Measurements from ENCODE around the gene LHFPL3. TPM values are rescaled to one million over a fixed set of nuclear protein-coding genes. Genes with fewer than 3 reads are reported as not detected.

Gene LHFPL3
- total and polyA plus RNA-seq, 2 donors (not counting 1 experiment from before 2014, with no cell fraction given) = not detected

DNA sequence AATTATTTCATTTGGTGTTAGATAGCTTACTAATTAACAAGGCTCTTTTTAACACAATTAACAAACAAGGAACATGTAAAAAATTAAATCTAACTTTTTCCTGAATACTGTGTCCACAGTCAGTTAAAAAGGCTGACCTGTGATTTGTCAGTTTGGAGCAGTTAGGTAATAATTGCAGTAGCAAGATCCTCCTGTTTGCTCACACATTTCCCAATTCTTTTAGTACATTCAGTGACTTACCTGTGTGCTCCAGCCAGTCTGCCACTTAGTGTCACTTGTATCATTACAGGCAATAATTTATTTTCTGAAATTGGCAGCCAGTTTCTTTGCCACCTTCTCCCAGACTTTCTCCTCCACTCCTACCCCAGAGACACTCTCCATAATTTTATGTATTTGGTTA lies 66.8 kb downstream of the LHFPL3 start:
- Histone ChIP-seq H3K9me3 (ENCODE audit: control insufficient read depth, insufficient read depth, low read depth, low read length) (no peaks in the 10 kb centered on the region), H3K36me3 (ENCODE audit: control insufficient read depth, insufficient read depth, low read length) (no peaks in the 10 kb centered on the region), H2AFZ (ENCODE audit: low read length) (no peak overlapping the region), H3K79me2 (ENCODE audit: control insufficient read depth, insufficient read depth, low read length) (no peaks in the 10 kb centered on the region), H3K27me3 (ENCODE audit: control insufficient read depth, insufficient read depth, low read length) (no peaks in the 10 kb centered on the region), H3K27ac (ENCODE audit: insufficient read depth, low read length) (no peak overlapping the region), H3K9ac (ENCODE audit: insufficient read depth, low read length) (no peak overlapping the region), H4K20me1 (ENCODE audit: control insufficient read depth, extremely low read depth, insufficient read depth, low read length) (no peaks in the 10 kb centered on the region), H3K4me1 (ENCODE audit: control insufficient read depth, extremely low read depth, insufficient read depth, low read length) (no peaks in the 10 kb centered on the region), H3K4me3 (replicated peaks in 1 of 4; ENCODE audit: control extremely low read depth in 1 of 4, insufficient read depth in 1 of 4, low read depth in 3 of 4, low read length in 4 of 4) (no peak overlapping the region), H3K4me2 (ENCODE audit: extremely low read depth, insufficient read depth, low read length) (no peak overlapping the region)
- DNase-seq (ENCODE audit: low read depth in 2 of 2) = no peak
- no peak for TF ChIP-seq EZH2 (IDR thresholded peaks at IDR 0.05; ENCODE audit: low read length, missing control alignments)
- TF ChIP-seq, protein P1, sequence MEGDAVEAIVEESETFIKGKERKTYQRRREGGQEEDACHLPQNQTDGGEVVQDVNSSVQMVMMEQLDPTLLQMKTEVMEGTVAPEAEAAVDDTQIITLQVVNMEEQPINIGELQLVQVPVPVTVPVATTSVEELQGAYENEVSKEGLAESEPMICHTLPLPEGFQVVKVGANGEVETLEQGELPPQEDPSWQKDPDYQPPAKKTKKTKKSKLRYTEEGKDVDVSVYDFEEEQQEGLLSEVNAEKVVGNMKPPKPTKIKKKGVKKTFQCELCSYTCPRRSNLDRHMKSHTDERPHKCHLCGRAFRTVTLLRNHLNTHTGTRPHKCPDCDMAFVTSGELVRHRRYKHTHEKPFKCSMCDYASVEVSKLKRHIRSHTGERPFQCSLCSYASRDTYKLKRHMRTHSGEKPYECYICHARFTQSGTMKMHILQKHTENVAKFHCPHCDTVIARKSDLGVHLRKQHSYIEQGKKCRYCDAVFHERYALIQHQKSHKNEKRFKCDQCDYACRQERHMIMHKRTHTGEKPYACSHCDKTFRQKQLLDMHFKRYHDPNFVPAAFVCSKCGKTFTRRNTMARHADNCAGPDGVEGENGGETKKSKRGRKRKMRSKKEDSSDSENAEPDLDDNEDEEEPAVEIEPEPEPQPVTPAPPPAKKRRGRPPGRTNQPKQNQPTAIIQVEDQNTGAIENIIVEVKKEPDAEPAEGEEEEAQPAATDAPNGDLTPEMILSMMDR (conservative IDR thresholded peaks at IDR 0.05 in 1 of 2, IDR thresholded peaks at IDR 0.05 in 1 of 2; ENCODE audit: low read depth in 1 of 2, low read length in 2 of 2) = no peak

DNA sequence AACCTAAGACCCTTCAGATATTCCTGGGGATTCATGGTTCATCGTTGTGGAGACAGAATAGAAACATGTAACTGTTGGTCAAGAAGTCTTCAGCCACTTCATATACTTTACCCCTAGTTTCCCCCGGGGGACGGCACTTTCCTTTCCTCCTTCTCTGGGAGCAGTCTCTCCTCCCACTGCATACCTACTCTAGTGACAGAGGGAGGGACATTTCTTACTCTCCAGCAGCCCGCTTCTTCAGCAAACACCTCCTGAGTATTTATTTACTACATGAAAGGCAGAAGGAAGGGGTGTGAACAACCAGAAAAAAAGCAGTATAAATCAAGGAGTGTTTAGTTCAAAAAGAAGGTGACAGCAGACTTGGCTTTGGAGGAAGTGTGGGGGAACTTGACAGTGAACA lies 69.0 kb downstream of the LHFPL3 start:
- Histone ChIP-seq H3K27me3 (ENCODE audit: control insufficient read depth, insufficient read depth, low read length) (no peaks in the 10 kb centered on the region), H3K36me3 (ENCODE audit: control insufficient read depth, insufficient read depth, low read length) (no peaks in the 10 kb centered on the region), H3K4me3 (replicated peaks in 1 of 4; ENCODE audit: control extremely low read depth in 1 of 4, insufficient read depth in 1 of 4, low read depth in 3 of 4, low read length in 4 of 4) (no peak overlapping the region), H4K20me1 (ENCODE audit: control insufficient read depth, extremely low read depth, insufficient read depth, low read length) (no peaks in the 10 kb centered on the region), H2AFZ (ENCODE audit: low read length) (no peak overlapping the region), H3K9me3 (ENCODE audit: control insufficient read depth, insufficient read depth, low read depth, low read length) (no peaks in the 10 kb centered on the region), H3K4me2 (ENCODE audit: extremely low read depth, insufficient read depth, low read length) (no peak overlapping the region), H3K4me1 (ENCODE audit: control insufficient read depth, extremely low read depth, insufficient read depth, low read length) (no peaks in the 10 kb centered on the region), H3K79me2 (ENCODE audit: control insufficient read depth, insufficient read depth, low read length) (no peaks in the 10 kb centered on the region), H3K27ac (ENCODE audit: insufficient read depth, low read length) (no peak overlapping the region), H3K9ac (ENCODE audit: insufficient read depth, low read length) (no peak overlapping the region)
- TF ChIP-seq, protein P1 (conservative IDR thresholded peaks at IDR 0.05 in 1 of 2, IDR thresholded peaks at IDR 0.05 in 1 of 2; ENCODE audit: low read depth in 1 of 2, low read length in 2 of 2) = no peak
- no peak for TF ChIP-seq EZH2 (IDR thresholded peaks at IDR 0.05; ENCODE audit: low read length, missing control alignments)
- DNase-seq (ENCODE audit: low read depth in 2 of 2) = no peak

DNA sequence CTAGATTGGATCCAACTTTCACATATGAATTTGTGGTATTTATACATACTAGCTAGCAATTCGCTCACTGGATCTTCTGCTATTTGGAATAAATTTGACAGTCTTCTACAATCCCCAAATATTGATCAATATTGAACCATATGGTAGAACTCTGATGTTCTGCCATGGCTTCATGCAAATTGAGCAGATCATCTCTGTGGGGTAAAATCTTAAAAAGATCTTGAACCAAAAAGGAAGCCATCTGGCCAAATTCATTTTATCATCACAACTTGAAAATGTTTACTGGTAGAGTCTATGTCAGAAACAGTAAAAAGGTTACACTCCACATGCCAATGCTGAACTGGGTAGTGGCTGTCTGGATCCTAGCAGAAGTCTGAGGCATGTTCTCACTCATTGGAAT lies 80.0 kb downstream of the LHFPL3 start:
- H3K27ac ChIP-seq (ENCODE audit: insufficient read depth, low read length) = no peak overlapping the region
- H3K9ac ChIP-seq (ENCODE audit: insufficient read depth, low read length) = no peak overlapping the region
- TF ChIP-seq EZH2 (IDR thresholded peaks at IDR 0.05; ENCODE audit: low read length, missing control alignments) = no peak
- TF ChIP-seq, protein P1 (conservative IDR thresholded peaks at IDR 0.05 in 1 of 2, IDR thresholded peaks at IDR 0.05 in 1 of 2; ENCODE audit: low read depth in 1 of 2, low read length in 2 of 2) = no peak

More for the DNA sequence above, 80.0 kb downstream of the LHFPL3 start:
- no peak overlapping the region for H2AFZ ChIP-seq (ENCODE audit: low read length)
- H3K36me3 ChIP-seq (ENCODE audit: control insufficient read depth, insufficient read depth, low read length) = no peaks in the 10 kb centered on the region
- no peak overlapping the region for H3K4me2 ChIP-seq (ENCODE audit: extremely low read depth, insufficient read depth, low read length)
- no peak for DNase-seq (ENCODE audit: low read depth in 2 of 2)
- no peaks in the 10 kb centered on the region for H3K4me1 ChIP-seq (ENCODE audit: control insufficient read depth, extremely low read depth, insufficient read depth, low read length)
- H4K20me1 ChIP-seq (ENCODE audit: control insufficient read depth, extremely low read depth, insufficient read depth, low read length) = no peaks in the 10 kb centered on the region
- H3K9me3 ChIP-seq (ENCODE audit: control insufficient read depth, insufficient read depth, low read depth, low read length) = no peaks in the 10 kb centered on the region
- H3K27me3 ChIP-seq (ENCODE audit: control insufficient read depth, insufficient read depth, low read length) = no peaks in the 10 kb centered on the region
- no peak overlapping the region for H3K4me3 ChIP-seq (replicated peaks in 1 of 4; ENCODE audit: control extremely low read depth in 1 of 4, insufficient read depth in 1 of 4, low read depth in 3 of 4, low read length in 4 of 4)
- no peaks in the 10 kb centered on the region for H3K79me2 ChIP-seq (ENCODE audit: control insufficient read depth, insufficient read depth, low read length)

All from fibroblast of lung (primary cell).